Activated CD4-positive, alpha-beta T cell treated with anti-CD3 and anti-CD28 coated beads for 4 hours (primary cell): ENCODE data around the gene RALGAPB.
"Not testable (repeated sequence)": the region's sequence is repeated elsewhere in the genome, so short reads cannot be mapped to it uniquely, and the experiment has no call there.

Experiments
- DNase-seq, 2 donors: peaks; one replicate each; pipeline ENCODE4 v3.0.0-alpha.2; 2020

The RALGAPB gene

DNA sequence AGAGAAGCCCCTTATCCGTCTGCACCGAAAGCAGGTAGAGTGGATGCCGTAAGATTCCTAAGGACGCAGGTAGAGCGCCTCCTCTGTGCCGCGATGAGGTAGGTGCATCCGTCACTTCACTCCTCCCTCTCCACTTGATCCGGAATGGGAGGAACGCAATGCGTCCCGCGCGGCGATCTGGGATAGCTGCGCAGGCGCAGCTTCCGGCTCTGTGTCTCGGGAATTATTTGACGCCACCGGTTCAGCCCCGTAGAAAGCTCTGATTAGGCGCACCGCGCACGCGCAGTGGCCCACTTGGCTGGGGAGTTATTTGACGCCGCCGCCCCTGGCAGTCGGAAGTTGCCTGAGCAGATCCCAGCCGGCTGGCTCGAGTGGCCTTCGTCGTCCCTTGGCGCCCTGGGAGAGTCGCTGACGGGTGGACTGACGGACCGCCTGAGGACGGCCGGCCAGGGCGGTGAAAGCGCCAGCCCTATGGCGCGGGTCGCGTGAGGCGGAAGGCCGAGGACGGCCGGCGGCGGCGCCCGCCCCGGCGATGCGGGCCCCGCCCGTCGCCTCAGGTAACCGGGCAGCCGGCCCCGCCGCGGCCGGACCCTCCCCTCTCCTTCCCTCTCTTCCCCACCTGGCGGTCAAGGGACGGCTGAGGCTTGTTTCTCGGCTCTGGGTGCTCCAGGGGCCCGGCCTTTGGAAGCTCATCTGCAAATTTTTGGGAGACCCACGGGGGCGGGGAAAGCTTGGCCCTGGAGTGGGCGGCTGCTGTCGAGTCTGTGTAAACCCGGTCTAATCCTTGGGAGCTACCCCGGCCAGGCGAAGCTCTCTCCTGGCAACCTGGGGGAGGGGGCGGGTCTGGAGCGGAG is at the start of gene RALGAPB:
Gene RALGAPB (plus strand): TSS at position 331 of the 854 bp plus-strand sequence. CDS start 15,590 bp downstream, outside the sequence.
- DNase-seq: peak; percentile 97 to 98

DNA sequence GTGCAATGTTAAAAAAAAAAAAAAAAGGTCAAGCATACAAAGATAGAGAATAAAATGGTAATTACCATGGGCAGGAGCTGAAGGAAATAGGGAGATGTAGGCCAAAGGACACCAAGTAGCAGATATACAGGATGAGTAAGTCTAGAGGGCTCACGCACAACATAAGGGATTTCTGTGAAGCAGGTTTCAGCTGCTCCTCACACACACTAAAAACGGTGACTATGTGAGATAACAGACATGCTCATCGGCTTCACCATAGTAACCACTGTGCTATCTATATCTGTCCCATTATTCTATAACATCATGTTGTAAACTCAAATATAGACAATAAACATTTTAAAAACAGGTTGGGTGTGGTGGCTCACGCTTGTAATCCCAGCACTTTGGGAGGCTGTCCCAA is 49.1 kb upstream of the RALGAPB start:
- no peak for DNase-seq

DNA sequence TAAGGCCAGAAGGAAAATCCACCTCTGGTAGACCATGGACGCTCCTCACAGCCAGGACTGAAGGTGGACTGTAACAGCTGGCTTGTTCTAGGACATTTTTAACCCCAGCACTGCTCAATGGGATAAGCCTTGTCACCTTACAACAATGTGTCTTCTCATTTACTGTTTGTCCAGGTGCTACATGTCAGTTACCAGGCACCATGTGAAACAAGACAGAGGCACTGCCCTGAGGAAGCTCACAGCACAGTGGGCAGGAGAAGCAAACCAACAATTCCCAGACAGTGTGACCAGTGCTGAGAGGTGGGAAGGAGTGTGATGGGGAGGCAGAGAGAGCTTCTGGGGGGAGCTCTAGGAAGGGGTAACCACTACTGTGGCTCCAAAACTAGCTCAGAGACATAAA is 48.2 kb upstream of the RALGAPB start:
- no peak for DNase-seq

DNA sequence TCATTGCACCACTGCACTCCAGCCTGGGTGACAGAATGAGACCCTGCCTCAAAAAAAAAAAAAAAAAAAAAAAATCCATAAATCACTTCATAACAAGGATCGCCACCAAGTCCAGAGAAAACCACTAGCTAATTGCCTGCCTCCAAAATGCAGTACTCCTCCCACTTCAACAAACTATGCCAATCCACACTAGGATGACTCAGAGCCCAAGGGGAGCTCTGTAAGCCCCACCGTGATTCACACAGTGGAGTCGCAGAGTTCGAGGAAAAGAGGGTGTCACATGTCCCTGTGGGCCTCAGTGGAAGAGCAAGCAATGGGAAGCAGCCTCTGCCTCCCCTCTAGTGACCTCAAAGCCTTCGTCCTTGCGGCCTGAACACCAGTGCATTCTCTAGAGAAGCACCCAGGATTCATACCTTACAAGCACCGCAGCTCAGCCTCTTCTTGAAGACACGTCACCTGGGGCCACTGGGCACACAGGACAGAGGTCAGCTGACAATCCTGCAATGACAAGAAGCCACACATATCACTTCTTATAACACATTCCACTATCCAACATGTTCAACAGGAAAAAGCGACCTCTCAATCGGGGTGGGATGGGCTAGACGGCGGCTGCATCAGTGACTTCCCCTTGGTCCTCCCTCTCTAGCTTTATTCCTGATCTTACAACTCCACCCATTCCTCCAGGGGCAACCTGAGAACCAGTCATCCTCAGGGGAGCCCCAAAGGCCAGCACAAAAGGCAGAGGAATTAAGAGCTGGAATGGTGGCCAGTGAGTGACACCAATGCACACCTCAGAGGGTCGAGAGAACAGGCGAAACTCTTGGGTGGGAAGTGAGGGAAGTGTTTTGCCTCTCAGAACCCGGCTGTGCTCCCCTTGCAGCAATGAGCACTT is 46.4 kb upstream of the RALGAPB start:
- peak in 1 of 2 donors; percentile 26 for DNase-seq

DNA sequence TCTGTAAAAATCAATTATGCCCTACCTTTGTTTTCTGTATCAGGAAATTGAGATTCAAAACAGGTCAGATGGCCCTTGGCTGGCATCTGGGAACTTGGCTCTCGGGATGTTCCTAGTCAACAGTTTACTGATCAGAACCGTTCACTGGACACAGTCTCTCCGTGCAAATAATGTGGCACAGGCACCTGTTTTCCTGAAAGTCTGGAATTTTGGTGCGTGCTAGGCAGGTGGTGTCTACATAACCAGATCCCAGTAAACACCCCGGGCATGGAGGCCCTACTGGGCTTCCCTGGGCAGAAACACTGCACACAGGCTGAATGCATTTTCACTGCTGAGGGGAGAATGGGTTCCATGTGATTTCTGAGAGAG is 45.0 kb upstream of the RALGAPB start:
- DNase-seq: no peak

DNA sequence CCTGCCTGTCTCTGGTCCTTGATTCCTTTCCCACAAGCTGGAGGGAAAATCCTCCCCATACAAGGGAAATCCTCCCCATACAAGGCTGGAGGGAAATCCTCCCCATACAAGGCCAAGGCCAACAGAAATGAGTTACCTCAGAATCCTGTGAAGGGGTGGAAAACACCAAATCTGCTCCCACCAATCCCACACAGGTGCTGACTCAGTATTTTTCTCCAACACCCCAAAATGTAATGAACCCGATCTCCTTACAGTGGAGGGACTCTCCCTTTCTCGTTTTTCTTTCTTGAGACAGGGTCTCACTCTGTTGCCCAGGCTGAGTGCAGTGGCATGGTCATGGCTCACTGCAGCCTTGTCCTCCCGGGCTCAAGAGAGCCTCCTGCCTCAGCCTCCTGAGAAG is 43.8 kb upstream of the RALGAPB start:
- DNase-seq: no peak

DNA sequence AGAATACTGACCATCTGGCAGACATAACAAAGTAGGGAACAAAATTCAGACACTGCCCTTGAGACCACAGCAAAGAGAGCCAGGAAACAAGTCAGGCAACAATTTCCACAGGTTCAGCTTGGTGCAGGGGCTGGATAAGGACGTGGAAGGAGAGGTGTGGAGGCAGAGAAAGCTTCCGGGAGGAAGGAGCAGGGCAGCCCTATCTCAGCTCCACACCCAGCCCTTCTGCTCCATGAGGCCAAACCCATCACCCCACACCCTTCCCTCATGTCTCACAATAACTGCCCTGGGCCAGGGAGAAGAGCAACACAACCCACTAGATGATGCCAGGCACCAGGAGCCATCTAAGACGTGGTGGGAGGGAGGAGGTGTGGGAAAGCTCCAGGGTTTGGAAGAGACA is 43.3 kb upstream of the RALGAPB start:
- no peak for DNase-seq

DNA sequence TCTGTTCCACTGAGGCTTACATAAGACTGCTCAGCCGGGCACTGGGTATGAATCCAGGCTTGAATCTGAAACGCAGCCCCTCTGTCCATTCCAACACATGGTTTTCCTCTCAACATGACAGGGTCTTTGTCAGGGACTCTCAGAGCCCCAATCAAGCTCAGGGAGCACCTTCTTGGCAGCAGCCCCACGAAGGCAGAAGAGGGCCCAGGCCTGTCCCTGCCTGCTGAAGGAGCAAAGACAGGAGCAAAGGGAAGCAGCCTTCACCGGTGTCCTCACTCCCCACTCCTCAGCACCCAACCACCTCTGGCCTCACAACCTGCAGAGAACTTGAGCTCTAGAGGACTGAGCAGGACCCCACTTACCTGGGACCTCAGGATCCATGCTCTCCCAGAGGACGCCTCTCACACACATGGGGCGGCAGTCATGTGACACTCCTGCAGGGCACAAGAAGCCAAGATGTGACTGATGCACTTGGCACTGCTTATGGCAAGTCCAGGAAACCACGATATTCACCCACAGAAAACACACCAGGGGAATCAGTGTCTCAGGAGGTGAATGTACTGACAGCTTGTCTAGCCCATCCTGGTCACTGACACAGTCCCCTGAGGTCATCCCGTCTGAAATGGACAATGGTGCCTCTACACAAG is 41.8 kb upstream of the RALGAPB start:
- no peak for DNase-seq

DNA sequence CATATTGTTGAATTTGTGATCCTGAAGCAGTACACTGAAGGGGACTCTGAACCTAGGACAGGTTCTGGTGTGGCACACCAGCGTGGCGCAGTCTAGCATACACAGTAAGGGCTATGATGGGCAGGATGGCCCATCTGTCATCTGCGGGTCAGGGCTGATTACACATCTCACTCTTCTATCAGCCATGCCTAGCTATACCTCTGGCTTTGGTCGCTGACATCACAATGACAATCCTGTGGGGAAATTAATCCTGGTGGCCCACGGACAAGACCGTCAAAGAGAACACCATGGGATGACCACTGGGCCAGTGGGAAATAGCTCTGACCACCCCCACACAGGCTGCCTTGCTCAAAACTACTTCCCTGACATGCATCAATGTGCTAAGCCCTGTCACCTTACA is 40.4 kb upstream of the RALGAPB start:
- DNase-seq: no peak

DNA sequence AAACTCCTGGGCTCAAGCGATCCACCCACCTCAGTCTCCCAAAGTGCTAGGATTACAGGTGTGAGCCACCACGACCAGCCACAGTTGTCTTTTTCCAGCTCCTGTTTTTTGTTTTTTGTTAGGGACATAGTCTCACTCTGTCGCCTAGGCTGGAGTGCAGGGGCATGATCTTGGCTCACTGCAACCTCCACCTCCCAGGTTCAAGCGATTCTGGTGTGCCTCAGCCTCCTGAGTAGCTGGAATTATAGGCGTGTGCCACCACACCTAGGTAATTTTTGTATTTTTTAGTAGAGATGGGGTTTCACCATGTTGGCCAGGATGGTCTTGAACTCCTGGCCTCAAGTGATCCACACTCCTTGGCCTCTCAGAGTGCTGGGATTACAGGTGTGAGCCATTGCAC is 39.8 kb upstream of the RALGAPB start:
- not testable (repeated sequence) for DNase-seq

DNA sequence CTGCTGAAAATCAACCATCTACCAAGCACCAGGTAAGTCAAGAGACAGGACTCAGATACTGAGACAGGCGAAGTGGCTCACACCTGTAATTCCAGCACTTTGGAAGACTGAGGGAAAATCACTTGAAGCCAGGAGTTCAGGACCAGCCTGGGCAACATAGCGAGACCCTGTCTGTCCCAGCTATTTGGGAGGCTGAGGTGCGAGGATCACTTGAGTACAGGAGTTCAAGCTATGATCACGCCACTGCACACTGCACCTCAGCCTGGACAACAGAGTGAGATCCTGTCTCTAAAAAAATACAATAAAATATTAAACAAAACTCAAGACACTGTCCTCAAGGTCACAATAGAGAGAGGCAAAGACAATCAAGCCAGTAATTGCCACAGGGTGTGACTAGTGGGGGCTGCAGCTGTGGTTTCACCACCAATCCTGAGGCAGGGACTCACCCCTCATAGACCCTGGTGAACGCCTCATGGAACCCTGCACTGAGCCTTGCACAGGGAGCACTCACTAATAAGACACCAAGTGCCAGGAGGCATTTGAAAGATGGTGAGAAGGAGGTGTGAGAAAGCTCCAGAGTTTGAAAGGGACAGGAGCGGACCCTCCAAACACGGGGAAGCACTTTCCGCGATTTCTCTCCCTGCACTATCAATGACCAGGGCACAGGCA is 39.2 kb upstream of the RALGAPB start:
- no peak for DNase-seq

DNA sequence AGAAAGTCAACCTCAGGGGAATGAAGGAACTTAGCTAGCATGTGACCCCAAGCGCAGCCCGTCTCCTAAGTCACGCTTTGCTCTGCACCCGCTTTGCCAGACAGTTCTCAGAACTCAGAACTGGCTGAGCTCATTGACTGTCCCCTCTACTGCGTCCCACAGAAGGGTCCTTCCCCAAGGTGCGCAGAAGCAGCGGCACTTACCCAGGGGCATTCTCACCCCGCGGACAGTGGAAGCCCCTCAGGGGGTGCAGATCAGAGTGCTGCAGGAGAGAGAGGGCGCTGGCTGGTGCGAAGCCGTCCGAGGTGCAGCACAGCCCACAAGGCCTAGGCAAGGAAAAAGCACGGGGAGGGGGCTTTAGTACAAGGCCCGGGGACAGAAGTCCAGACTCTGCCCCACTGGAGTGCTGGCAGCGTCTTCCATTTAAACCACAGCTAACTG is 38.3 kb upstream of the RALGAPB start:
- peak; percentile 19 to 24 for DNase-seq

DNA sequence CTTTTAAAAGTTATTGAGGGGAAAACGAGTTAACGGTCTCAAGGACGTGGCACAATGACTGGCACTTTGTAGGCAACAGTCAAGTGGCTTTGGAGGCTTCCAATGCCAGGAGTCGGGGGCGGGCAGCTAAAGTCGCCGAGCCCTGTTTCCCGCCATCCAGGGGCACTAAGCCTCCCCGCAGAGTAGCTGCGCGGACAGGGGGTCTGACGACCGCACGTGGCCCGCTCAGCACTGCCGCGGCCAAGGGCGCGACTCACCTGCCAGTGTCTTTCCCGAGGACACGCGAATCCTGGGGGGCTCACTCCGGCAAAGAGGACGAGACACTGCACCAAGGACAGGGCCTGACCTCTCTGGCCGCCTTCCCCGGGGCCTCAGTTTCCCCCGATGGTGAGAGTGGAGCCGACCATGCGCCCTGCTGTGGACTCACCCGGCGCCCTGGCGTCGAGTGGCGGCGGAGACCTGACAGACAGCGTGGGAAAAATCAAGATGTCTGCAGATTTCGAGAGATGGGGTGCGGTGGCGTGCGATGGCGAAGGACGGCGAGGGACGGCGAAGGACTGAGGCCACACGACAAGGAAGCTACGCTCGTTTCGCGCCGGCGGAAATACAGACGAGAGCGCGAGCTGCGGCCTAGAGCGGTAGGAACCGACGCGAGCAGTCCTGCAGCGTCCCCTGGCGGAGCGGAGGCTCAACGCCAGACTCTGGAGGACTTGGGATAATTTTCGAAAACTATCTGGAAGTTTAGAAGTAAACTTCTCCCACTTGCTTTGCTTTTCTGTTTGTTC is 37.7 kb upstream of the RALGAPB start, which contains the start of gene SNHG17:
Gene SNHG17 (minus strand): TSS at position 559 of the 785 bp plus-strand sequence.
- peak; percentile 85 to 87 for DNase-seq

DNA sequence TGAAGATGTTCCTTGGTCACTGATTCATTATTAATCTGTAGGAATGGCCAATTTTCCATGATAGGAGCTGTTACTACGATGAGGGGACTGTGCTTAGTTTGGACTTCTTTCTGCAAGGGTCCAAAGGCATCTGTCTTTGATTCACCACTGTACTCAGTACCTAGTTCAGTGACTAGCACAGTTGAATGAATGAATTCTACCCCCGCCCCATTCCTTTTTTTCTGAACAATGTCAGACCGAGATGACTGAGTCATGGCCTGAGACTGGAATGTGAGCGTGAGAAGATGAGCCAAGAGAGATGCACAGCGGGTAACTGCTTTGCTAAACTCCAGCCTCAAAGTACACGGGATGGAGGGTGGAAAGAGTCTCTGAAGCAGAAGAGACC is 37.1 kb upstream of the RALGAPB start:
- DNase-seq: no peak

DNA sequence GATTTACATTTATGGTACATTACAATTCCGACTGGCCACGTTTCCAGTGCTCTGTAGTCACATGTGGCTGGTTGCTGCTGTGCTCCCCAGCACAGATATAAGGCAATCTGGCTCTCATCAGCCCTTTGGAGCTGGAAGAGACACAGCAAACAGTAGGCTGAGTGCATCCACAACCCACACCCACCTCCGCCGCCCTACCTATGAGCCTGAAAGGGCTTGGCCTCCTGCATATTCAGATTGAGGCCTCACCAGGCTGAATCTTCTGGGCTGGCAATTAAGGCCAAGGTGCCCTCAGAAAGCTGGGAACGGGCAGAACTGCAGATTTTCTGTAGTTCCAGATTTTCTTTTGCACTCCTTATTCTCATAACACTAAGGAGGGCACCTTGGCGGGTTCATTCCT is 34.8 kb upstream of the RALGAPB start:
- no peak for DNase-seq

DNA sequence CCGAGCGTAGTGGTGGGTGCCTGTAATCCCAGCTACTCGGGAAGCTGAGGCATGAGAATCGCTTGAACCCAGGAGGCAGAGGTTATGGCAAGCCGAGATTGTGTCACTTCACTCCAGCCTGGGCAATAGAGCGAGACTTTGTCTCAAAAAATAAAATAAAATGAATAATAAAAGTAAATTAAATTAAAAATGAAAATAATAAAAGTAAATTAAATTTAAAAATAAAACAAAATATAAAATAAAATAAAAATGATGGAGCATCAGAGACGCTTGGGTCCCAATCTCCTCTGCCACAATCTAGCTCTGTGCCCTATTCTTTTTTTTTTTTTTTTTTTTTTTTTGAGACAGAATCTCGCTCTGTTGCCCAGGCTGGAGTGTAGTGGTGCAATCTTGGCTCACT is 31.5 kb upstream of the RALGAPB start:
- not testable (repeated sequence) for DNase-seq

DNA sequence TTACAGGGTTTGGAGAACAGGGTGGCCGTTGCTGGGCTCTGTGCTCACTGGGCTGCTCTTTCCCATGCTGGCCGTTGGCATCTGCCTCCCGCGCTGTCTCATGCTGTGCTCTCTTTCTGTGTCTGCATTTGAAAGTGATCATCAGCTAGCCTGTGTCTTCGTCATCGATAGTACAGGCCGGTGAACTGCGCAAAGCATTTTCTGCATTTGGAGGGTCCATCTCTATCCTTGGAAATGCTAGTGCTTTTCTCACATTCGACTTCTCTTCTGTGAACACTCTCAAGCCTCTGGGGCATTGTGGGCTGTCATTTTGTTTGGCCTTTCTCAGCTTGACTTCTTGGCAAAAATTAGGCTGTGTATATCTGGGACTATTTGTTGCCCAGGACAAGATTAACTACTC is 30.7 kb upstream of the RALGAPB start:
- DNase-seq: no peak

DNA sequence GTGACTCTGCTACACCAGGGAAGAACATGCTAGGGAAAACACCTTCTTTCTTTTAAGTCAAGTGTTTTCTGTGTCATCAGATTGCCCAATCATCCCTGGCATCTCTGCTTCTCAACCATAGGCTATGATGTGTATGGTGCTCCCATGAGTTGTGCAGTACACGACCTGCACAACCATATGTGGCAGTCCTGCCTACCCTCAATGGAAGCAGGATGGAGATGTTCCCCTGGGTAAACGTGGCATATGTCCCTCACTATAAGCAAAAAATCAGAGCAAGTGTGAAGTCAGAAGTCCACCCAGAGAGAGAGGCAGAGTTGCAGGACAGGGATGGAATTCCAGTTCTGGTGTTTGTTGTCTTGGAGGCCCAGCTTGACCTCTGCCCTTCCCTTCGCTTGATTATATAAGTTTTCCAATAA is 27.3 kb upstream of the RALGAPB start:
- DNase-seq: no peak

DNA sequence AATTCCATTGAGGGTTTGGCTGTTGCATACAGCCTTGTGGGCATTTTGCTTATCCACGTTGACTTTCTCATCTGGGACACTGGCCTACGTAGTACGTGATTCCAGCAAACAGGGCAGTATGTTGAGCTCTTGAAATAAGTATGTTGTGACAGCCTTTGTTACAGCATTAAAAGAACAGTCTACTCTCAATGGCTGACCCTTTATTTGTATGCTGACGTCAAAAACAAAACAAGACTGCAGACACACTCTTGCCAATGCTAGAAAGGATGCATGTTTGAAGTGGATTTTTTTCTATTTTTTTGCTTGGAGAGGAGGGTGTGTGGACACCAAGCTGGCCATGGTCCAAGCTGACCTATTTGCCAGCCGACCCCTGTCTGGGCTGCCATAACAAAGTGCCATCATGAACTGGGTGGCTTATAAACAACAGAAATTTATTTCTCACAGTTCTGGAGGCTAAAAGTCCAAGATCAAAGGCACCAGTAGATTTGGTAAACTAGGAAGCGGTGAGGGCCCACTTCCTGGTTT is 26.7 kb upstream of the RALGAPB start:
- DNase-seq: no peak

DNA sequence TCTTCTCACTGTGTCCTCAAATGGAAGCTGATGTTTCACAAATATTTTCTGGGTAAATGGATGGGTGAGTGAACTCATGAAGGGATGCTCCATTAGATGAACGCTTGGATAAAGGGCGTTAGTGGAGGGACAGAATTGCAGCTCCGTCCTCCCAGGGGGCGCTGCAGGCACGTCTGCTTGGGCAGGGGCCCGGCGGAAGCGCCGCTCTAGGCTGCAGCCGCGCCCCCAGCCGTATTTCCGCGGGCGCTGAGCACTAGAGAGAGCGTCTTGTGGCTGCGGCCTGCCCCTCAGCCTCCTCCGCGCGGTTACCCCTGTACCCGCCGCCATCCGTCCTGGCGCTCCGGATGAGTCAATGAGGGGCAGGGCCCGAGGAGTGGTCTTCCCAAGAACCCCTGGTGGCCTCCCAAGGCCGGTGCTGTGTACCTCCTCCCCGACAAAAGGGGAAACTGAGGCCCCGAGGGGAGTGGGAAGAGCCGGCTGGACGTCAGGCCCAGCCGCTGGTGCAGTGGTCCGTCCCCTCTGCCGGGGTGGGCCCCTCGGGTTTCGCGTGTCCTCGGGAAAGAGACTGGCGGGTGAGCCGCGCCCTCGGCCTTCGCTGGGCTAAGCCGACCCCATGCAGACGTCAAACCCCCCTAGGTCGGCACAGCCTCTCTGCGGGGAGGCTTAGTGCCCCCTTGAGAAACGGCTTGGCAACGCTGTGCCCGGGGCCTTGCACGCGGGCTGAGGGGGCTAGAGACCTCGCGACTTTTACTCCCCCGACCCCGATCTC is 26.0 kb upstream of the RALGAPB start:
- DNase-seq: peak; percentile 93 to 94

DNA sequence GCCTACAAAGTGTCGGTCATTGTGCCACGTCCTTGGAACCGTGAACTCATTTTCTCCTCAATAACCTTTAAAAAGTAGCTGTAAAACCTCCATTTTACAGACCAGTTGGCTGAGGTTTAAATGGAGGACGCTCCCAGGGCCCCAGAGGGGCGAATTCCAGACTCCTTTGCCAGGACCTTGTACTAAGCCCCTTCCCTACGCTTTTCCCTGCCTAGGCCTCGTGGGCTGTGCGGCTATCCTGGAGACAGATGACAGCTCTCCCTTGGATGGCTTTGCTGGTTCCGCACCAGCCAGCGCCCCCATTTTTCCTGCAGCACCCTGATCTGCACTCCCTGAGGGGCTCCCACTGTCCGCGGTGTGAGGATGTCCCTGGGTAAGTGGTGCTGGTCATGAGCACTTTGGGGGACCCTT is 25.4 kb upstream of the RALGAPB start:
- no peak for DNase-seq
